GM12874 (cell line): ENCODE data around the gene KDM2A.

Experiments used
- TF ChIP-seq, protein P1 (sequence below): IDR thresholded peaks from 2 replicates; pipeline ENCODE4 v1.5.1; 2011; ENCODE audit warnings: low read depth, mild to moderate bottlenecking, control low read depth, low read length, moderate library complexity; ENCODE audit not compliant: insufficient read depth

KDM2A gene

DNA sequence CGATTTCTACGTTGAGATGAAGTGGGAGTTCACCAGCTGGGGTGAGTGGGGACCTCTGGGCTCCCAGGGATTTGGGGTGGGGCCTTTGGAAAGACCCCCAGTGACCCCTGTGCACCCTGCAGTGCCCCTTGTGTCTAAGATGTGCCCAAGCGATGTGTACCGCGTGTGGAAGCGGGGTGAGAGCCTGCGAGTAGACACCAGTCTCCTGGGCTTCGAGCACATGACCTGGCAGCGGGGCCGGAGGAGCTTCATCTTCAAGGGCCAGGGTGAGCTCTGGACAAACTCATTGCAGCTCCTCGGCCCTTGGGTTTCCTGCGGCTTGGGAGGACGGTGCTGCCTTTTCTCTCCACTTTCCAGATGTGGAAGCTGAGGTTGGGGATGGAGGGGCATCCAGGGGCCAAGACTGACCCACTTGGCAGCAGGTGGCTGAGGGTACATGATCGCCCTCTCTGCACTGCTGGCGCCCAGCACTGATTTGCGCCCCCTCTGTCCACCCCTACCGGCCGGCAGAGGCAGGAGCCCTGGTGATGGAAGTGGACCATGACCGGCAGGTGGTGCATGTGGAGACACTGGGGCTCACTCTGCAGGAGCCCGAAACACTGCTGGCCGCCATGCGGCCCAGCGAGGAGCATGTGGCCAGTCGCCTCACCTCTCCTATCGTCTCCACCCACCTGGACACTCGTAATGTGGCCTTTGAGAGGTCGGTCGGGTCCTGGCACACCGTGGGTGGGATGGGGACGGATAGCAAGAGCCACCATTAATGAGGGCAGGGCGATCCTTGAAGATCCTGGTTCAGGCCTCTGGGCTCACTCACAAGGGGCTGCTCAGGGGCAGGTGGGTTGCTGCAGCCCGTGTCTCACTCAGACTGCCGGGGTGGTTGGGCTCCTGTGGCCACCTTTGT, 172.7 kb downstream of the KDM2A start:
- TF ChIP-seq, protein P1, sequence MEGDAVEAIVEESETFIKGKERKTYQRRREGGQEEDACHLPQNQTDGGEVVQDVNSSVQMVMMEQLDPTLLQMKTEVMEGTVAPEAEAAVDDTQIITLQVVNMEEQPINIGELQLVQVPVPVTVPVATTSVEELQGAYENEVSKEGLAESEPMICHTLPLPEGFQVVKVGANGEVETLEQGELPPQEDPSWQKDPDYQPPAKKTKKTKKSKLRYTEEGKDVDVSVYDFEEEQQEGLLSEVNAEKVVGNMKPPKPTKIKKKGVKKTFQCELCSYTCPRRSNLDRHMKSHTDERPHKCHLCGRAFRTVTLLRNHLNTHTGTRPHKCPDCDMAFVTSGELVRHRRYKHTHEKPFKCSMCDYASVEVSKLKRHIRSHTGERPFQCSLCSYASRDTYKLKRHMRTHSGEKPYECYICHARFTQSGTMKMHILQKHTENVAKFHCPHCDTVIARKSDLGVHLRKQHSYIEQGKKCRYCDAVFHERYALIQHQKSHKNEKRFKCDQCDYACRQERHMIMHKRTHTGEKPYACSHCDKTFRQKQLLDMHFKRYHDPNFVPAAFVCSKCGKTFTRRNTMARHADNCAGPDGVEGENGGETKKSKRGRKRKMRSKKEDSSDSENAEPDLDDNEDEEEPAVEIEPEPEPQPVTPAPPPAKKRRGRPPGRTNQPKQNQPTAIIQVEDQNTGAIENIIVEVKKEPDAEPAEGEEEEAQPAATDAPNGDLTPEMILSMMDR, result no peak

DNA sequence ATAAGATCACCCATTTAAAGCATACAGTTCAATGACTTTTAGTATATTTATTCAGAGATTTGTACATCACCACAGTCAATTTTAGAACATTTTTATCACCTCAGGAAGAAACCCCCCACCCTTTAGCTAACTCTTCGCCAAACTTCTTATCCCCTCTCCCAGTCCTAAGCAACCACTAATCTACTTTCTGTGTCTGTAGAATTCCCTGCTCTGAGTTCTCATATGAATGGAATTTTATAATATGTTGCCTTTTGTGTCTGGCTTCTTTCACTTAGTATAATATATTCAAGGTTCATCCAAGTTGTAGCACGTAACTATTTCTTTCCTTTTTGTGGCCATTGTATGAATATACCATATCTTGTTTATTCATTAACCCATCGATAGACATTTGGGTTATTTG, 173.6 kb downstream of the KDM2A start:
- TF ChIP-seq, protein P1, result no peak

DNA sequence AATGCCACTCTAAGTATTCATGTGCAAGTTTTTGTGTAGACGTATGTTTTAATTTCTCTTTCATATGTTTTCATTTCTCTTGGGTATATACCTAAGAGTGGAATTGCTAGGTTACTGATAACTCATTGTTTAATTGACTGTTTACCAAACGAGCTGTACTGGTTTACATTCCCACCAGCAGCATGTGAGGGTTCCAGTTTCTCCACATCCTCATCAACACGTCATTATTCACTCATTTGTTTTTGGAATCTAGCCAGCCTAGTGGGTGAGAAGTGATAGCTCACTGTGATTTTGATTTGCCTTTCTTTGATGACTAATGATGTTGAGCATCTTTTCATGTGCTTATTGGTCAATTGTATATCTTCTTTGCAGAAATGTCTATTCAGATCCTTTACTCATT, 174.0 kb downstream of the KDM2A start:
- TF ChIP-seq, protein P1, result no peak

DNA sequence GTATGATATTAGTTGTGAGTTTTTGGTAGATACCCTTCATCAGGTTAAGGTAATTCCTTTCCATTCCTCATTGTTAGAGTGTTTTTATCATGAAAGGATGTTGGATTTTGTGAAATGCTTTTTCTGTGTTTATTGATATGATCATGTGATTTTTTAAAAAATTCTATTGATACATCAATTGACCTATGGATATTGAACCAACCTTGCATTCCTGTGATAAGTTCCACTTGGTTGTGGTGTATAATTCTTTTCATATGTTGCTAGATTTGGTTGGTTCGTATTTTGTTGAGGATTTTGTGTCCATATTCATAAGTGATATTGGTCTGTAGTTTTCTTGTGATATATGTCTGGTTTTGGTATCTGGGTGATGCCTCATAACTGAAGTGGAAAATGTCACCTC, 176.8 kb downstream of the KDM2A start:
- TF ChIP-seq, protein P1, result no peak

DNA sequence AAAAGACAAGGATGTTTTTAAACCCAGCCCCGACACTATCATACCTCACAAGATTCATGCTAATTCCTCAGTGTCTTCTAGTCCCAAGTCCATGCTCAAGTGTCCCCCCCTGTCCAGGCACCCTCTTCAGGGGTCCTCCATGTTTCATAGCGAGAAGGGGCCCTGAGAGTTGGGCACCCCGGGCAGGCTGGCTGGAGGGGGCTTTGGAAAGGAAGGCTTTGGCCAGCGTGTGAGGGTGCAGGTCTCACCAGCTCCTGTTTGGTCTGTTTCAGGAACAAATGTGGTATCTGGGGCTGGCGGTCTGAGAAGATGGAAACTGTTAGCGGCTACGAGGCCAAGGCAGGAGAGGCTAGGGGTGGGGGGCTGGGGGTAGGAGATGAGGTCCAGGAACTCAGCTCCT, 179.7 kb downstream of the KDM2A start:
- TF ChIP-seq, protein P1, result no peak

DNA sequence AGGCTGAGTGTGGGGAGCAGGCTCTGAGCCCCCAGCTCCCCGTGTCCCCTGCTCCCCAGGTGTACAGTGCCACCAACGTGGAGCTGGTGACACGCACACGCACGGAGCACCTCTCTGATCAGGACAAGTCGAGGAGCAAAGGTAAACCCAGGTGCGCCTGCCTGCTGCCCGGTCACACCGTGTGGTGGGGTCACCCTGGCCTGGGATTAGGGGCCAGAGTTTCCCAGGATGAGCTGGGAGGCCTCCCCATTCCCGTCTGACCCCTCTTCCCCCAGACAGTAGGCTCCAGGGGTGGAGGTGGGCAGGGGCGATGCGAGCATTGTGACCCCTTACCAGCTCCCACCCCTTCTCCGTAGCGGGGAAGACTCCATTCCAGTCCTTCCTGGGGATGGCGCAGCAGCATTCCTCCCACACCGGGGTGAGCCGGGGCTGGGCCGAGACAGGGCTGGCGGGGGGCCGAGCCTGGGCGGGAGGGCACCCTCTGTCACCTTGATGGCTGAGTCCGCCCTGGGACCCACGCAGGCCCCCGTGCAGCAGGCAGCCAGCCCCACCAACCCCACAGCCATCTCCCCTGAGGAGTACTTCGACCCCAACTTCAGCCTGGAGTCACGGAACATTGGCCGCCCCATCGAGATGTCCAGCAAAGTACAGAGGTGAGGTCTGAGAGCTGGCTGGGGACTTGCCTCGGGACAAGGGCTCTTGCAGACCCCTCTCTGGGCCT, 180.6 kb downstream of the KDM2A start:
- TF ChIP-seq, protein P1, result no peak

DNA sequence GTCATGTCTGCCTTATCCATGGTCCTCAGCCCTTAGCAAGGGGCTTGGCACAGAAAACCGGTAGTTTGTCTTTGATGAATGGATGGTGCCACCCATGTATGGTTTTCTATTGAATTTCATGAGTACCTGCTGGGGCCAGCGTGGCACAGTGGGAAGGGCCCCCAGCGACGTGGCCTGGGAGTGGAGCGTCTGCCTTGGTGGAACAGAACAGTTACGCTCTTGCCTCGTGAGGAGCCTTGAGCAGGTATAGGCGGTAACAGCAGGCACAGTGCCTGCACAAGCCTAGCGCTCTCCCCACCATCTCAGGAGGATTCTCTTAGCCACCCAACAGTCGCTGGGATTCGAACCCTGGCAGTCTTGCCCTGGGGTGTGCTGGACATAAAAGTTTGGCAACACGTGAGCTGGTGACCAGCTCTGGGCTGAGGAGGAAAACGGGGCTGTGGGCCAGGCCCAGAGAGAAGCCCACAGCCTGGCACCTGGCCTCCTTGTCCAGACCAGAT, 181.2 kb downstream of the KDM2A start:
- TF ChIP-seq, protein P1, result no peak
